Astrocyte (in vitro differentiated cells and primary cell): ENCODE results near the gene FAF1. TPM values are rescaled to one million over a fixed set of nuclear protein-coding genes. Genes with fewer than 3 reads are reported as not detected.

Experiments
- DNase-seq: peaks from one replicate; pipeline ENCODE4 v3.0.0-alpha.2; 2010; ENCODE audit warnings: low read depth
- FAIRE-seq: peaks from 2 replicates; lab custom pipeline; 2011; peaks lifted over from hg19 to GRCh38; lab: Jason Lieb, UNC
- H2AFZ ChIP-seq: 2 replicates; pipeline ENCODE4 v1.6.0; 2012; ENCODE audit warnings: low read depth, low read length, inconsistent platforms
- H3K27ac ChIP-seq: 2 replicates; pipeline ENCODE4 v1.5.1; 2011; ENCODE audit warnings: low read depth, low read length, inconsistent platforms
- H3K27me3 ChIP-seq: 2 replicates; pipeline ENCODE4 v1.6.0; 2011; ENCODE audit warnings: low read length, inconsistent platforms; ENCODE audit not compliant: insufficient read depth
- H3K36me3 ChIP-seq: 2 replicates; pipeline ENCODE4 v1.5.1; 2011; ENCODE audit warnings: low read length, inconsistent platforms; ENCODE audit not compliant: insufficient read depth
- H3K4me1 ChIP-seq: 2 replicates; pipeline ENCODE4 v1.5.1; 2011; ENCODE audit warnings: low read length, inconsistent platforms; ENCODE audit not compliant: insufficient read depth
- H3K4me2 ChIP-seq: 2 replicates; pipeline ENCODE4 v1.6.0; 2012; ENCODE audit warnings: low read length, inconsistent platforms
- H3K4me3 ChIP-seq: 2 replicates; pipeline ENCODE4 v1.5.1; 2011; ENCODE audit warnings: low read depth, mild to moderate bottlenecking, low read length, inconsistent platforms; ENCODE audit not compliant: insufficient read depth
- H3K79me2 ChIP-seq: 2 replicates; pipeline ENCODE4 v1.6.0; 2012; ENCODE audit warnings: mild to moderate bottlenecking, low read length, inconsistent platforms; ENCODE audit not compliant: insufficient read depth
- H3K9ac ChIP-seq: 2 replicates; pipeline ENCODE4 v1.6.0; 2012; ENCODE audit warnings: mild to moderate bottlenecking, low read length, inconsistent platforms
- H3K9me3 ChIP-seq: 2 replicates; pipeline ENCODE4 v1.5.1; 2012; ENCODE audit warnings: low read depth, mild to moderate bottlenecking, low read length, inconsistent platforms; ENCODE audit not compliant: insufficient read depth
- H4K20me1 ChIP-seq: 2 replicates; pipeline ENCODE4 v1.6.0; 2012; ENCODE audit warnings: low read length, inconsistent platforms; ENCODE audit not compliant: insufficient read depth
- H3K27ac Mint-ChIP-seq: one replicate; pipeline ENCODE4 v1.8.0; 2021; ENCODE audit warnings: mild to moderate bottlenecking, mixed read lengths; ENCODE audit not compliant: unreplicated experiment
- H3K27me3 Mint-ChIP-seq: one replicate; pipeline ENCODE4 v1.8.0; 2021; ENCODE audit warnings: low read depth, mixed read lengths; ENCODE audit not compliant: unreplicated experiment
- H3K36me3 Mint-ChIP-seq: one replicate; pipeline ENCODE4 v1.8.0; 2021; ENCODE audit warnings: low read depth, mixed read lengths; ENCODE audit not compliant: unreplicated experiment
- H3K4me1 Mint-ChIP-seq: one replicate; pipeline ENCODE4 v1.8.0; 2021; ENCODE audit warnings: low read depth, mixed read lengths; ENCODE audit not compliant: unreplicated experiment
- H3K4me3 Mint-ChIP-seq: one replicate; pipeline ENCODE4 v1.8.0; 2021; ENCODE audit warnings: mild to moderate bottlenecking, moderate library complexity, mixed read lengths; ENCODE audit not compliant: unreplicated experiment
- H3K9me3 Mint-ChIP-seq: one replicate; pipeline ENCODE4 v1.8.0; 2021; ENCODE audit warnings: mild to moderate bottlenecking, mixed read lengths; ENCODE audit not compliant: unreplicated experiment
- CTCF ChIP-seq: IDR thresholded peaks from 2 replicates; pipeline ENCODE4 v1.5.1; 2011; ENCODE audit warnings: low read depth, mild to moderate bottlenecking, inconsistent platforms, low read length, moderate library complexity; ENCODE audit not compliant: insufficient read depth
- EZH2 ChIP-seq: IDR thresholded peaks from 2 replicates; pipeline ENCODE4 v1.6.1; 2012; ENCODE audit warnings: mild to moderate bottlenecking, low read length, inconsistent platforms; ENCODE audit not compliant: insufficient read depth
- total RNA-seq: library from RNA; stranded (reverse); gene quantifications from 2 replicates; pipeline ENCODE4 v1.2.1, GENCODE V29; 2021

Gene FAF1
- total RNA-seq, 1 donor from 2014 or later = 35.4 TPM

GRCh38 chr1:50930965-50931737 is 28.9 kb downstream of the FAF1 start:
- peaks cover 59% of the 10 kb centered on the region for H3K79me2 ChIP-seq
- no peak overlapping the region for H3K4me3 ChIP-seq
- no peak overlapping the region for H3K4me2 ChIP-seq
- H3K9ac ChIP-seq = no peak overlapping the region
- no peaks in the 10 kb centered on the region for H3K27me3 ChIP-seq
- Mint-ChIP-seq H3K9me3 (no peaks in the 10 kb centered on the region), H3K4me1 (peaks cover 4% of the 10 kb centered on the region), H3K4me3 (no peak overlapping the region), H3K36me3 (no peaks in the 10 kb centered on the region), H3K27ac (no peak overlapping the region), H3K27me3 (no peaks in the 10 kb centered on the region)
- H3K36me3 ChIP-seq = no peaks in the 10 kb centered on the region
- DNase-seq (peak; percentile 34), FAIRE-seq (no peak)
- TF ChIP-seq CTCF (no peak), EZH2 (no peak)
- H2AFZ ChIP-seq = no peak overlapping the region
- H3K4me1 ChIP-seq = no peaks in the 10 kb centered on the region
- no peaks in the 10 kb centered on the region for H3K9me3 ChIP-seq
- H3K27ac ChIP-seq = no peak overlapping the region
- peaks cover 21% of the 10 kb centered on the region for H4K20me1 ChIP-seq

GRCh38 chr1:50930193-50930592 is 29.9 kb downstream of the FAF1 start:
- H3K27ac ChIP-seq = no peak overlapping the region
- H4K20me1 ChIP-seq = peaks cover 15% of the 10 kb centered on the region
- Mint-ChIP-seq H3K9me3 (no peaks in the 10 kb centered on the region), H3K27me3 (no peaks in the 10 kb centered on the region), H3K4me1 (peaks cover 5% of the 10 kb centered on the region), H3K27ac (no peak overlapping the region), H3K4me3 (no peak overlapping the region), H3K36me3 (no peaks in the 10 kb centered on the region)
- H3K4me3 ChIP-seq = no peak overlapping the region
- TF ChIP-seq CTCF = no peak
- no peak for TF ChIP-seq EZH2
- no peaks in the 10 kb centered on the region for H3K4me1 ChIP-seq
- H2AFZ ChIP-seq = no peak overlapping the region
- no peak for FAIRE-seq
- no peaks in the 10 kb centered on the region for H3K9me3 ChIP-seq
- peaks cover 59% of the 10 kb centered on the region for H3K79me2 ChIP-seq
- H3K9ac ChIP-seq = no peak overlapping the region
- H3K36me3 ChIP-seq = no peaks in the 10 kb centered on the region
- no peak for DNase-seq
- H3K27me3 ChIP-seq = no peaks in the 10 kb centered on the region
- H3K4me2 ChIP-seq = no peak overlapping the region

GRCh38 chr1:50929376-50929958 is 30.6 kb downstream of the FAF1 start:
- Histone ChIP-seq H3K4me3 (no peak overlapping the region), H3K36me3 (no peaks in the 10 kb centered on the region), H3K9me3 (no peaks in the 10 kb centered on the region), H3K4me1 (no peaks in the 10 kb centered on the region), H3K27ac (no peak overlapping the region), H2AFZ (no peak overlapping the region), H3K79me2 (peaks cover 59% of the 10 kb centered on the region), H3K27me3 (no peaks in the 10 kb centered on the region), H4K20me1 (peaks cover 17% of the 10 kb centered on the region), H3K4me2 (no peak overlapping the region), H3K9ac (no peak overlapping the region)
- FAIRE-seq = peak; percentile 58
- H3K27me3 Mint-ChIP-seq = no peaks in the 10 kb centered on the region
- no peak overlapping the region for H3K4me3 Mint-ChIP-seq
- TF ChIP-seq EZH2 (no peak), CTCF (peak; percentile 51)
- no peak overlapping the region for H3K27ac Mint-ChIP-seq
- H3K4me1 Mint-ChIP-seq = peaks cover 5% of the 10 kb centered on the region
- no peaks in the 10 kb centered on the region for H3K9me3 Mint-ChIP-seq
- peak; percentile 32 for DNase-seq
- H3K36me3 Mint-ChIP-seq = no peaks in the 10 kb centered on the region
